HG03159 (cell line): ENCODE data around the gene SSR4.

Experiments used
- ATAC-seq: cut with Tn5 transposase; IDR thresholded peaks from one replicate; pipeline ENCODE4 v1.9.1; 2021; ENCODE audit warnings: mild to moderate bottlenecking, moderate library complexity; ENCODE audit not compliant: unreplicated experiment

Gene SSR4

DNA sequence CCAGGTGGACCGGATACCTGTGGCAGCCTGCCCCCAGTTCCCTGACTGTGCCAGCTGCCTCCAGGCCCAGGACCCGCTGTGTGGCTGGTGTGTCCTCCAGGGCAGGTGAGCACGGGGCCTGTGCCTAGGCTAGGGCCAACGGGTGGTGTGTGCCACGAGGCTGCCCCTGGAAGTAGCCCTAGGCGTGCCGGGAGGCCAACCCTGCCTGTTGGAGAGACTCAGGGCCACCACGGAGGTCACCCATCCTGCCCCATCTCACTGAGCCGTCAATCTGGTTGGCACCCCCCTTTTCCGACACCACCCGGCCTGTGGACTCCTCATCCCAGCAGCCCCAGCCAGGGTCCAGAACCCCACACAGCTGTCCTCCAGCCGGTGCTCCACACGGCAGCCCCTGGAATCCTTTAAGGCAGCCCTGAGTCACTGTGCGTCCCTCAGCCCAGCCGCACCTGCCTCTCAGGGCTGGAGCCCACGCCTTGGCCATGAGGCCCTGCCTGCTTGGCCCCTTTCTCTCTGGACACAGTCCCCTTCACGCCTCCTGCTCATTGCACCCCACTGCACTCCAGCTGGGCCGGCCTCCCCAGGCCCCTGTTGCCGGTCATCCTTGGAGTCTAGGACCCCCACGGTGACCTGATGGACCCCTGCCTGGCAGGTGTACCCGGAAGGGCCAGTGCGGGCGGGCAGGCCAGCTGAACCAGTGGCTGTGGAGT, 25.2 kb upstream of the SSR4 start:
- ATAC-seq: no peak

DNA sequence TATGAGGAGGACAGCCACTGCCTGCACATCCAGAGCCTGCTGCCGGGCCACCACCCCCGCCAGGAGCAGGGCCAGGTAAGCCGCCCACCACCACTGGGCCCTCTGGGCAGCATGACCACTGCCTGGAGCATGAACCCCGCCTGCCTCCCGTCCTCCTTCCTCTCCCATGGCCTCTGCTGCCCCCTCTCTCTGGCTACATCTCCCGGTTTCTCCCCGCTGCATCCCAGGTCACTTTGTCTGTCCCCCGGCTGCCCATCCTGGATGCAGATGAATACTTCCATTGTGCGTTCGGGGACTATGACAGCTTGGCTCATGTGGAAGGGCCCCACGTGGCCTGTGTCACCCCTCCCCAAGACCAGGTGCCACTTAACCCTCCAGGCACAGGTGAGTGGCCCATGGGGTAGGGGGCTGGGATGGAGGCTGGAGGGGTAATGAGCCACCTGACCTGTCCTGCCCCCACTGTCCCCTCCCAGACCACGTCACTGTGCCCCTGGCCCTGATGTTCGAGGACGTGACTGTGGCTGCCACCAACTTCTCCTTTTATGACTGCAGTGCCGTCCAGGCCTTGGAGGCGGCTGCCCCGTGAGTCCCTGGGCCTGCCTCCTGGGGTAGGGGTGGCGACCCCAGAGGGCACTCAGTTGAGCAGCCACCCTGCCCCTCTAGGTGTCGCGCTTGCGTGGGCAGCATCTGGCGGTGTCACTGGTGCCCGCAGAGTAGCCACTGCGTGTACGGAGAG, 24.4 kb upstream of the SSR4 start:
- ATAC-seq: no peak

DNA sequence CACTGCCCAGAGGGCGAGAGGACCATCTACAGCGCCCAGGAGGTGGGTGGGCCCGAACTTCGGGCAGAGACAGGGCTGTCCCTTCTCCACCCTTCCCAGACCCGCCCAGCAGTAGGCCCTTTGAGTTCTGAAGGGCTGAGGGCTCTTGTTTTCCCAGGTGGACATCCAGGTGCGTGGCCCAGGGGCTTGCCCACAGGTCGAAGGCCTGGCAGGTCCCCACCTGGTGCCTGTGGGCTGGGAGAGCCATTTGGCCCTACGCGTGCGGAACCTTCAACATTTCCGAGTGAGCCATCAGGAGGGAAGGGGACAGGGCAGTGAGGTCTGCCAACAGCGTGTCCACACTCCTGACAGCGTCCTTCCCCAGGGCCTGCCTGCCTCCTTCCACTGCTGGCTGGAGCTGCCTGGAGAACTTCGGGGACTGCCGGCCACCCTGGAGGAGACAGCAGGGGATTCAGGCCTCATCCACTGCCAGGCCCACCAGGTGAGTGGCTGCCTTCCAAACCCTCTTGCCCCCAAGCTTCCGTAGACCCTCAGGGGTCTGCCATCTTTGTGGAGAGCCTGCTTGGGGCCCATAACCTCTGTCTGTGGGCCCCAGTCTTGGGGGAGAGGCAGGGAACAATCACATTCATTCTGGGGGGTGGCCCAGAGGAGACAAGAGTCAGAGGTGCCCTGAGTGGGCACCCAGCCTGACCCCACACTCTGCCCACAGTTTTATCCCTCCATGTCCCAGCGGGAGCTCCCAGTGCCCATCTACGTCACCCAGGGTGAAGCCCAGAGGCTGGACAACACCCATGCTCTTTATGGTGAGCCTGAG, 23.7 kb upstream of the SSR4 start:
- ATAC-seq: no peak

DNA sequence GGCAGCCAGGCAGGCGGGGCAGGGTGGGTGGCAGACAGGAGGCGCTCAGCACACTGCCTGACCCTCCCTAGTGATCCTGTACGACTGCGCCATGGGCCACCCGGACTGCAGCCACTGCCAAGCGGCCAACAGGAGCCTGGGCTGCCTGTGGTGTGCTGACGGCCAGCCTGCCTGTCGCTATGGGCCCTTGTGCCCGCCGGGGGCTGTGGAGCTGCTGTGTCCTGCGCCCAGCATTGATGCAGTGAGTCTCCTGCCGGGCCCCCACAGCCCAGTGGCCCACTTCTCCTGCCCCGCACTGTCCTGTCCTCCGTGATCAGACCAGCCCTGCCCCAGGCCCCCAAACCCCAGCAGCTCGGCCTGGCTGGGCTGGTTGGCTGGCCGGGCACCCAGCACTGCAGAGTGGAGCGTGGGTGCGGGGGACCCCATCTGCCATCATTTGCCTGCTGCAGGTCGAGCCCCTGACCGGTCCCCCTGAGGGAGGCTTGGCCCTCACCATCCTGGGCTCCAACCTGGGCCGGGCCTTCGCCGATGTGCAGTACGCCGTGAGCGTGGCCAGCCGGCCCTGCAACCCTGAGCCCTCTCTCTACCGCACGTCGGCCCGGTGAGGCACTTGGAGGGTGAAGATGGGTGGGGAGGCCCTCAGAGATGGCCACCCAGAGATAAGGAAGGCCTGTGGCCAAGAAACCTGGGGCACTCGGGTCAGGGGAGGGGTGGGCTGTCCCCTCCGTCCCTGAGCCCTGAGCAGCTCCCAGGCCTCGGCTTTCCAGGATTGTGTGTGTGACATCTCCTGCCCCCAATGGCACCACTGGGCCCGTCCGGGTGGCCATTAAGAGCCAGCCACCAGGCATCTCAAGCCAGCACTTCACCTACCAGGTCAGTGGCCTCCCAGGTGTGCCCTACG, 22.8 kb upstream of the SSR4 start:
- ATAC-seq: no peak

DNA sequence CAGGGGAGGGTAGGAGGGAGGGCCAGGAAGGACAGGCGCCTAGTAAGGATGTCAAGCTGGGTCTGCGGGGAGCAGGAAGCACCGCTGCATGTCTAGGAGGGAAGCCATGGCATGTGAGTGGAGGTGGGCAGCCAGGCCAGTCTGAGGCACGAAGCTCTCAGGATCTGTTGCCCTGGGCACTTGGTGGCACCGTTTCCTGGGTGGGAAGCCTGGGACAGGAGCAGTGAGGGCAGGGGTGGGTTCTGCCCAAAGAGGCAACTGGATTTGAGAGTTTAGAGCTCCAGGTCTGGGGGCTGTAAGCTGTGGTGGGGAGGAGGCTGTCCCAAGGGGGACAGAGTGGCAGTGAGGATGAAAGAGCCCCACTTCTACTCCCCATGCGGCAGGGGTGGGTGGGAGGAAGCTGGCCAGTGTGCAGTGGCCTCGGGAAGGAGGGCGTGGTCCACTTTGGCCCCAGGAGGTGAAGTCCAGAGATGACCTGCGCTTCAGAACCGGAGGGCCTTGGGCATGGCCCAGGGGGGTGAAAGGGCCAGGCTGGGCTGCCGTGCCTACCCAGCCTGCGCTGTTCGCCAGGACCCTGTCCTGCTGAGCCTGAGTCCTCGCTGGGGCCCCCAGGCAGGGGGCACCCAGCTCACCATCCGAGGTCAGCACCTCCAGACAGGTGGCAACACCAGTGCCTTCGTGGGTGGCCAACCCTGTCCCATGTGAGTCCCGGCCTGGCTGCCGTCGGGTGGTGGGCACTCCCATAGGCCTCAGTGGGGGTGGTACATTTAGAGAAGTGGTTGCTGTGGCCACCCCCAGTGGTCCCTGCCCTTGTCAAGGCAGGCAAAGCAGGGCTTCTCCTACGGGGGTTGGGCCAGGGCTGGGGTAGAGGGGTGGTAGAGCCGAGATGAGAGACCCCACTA, 21.9 kb upstream of the SSR4 start:
- ATAC-seq: no peak

DNA sequence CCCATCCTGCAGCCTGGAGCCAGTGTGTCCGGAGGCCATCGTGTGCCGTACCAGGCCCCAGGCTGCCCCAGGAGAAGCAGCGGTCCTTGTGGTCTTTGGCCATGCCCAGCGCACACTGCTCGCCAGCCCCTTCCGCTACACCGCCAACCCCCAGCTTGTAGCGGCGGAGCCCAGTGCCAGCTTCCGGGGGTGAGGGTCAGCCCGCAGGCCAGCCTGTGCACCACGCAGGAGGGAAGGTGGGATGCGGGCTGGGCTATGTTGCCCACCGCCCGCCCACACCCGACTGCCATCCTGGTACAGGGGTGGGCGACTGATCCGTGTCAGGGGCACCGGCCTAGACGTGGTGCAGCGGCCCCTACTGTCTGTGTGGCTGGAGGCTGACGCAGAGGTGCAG, 21.3 kb upstream of the SSR4 start:
- ATAC-seq: no peak

DNA sequence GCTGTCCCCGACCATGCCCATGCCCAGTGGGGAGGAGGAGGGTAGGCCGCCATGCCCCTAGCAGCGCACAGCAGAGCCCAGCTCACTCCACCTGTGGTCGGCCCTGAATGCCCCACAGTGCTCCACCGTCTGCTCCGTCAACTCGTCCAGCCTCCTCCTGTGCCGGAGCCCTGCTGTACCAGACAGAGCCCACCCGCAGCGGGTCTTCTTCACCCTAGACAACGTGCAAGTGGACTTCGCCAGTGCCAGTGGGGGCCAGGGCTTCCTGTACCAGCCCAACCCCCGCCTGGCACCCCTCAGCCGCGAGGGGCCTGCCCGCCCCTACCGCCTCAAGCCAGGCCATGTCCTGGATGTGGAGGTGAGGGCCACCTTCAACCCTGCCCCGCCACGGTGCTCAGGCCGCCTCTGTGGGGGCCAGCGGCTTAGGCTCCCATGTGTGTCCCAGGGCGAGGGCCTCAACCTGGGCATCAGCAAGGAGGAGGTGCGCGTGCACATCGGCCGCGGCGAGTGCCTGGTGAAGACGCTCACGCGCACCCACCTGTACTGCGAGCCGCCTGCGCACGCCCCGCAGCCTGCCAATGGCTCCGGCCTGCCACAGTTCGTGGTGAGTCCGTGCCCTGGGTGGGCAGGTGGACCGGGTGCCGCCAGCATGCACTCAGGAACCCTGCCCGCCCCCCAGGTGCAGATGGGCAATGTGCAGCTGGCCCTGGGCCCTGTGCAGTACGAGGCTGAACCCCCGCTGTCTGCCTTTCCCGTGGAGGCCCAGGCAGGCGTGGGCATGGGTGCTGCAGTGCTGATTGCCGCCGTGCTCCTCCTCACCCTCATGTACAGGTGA, 20.5 kb upstream of the SSR4 start:
- no peak for ATAC-seq

DNA sequence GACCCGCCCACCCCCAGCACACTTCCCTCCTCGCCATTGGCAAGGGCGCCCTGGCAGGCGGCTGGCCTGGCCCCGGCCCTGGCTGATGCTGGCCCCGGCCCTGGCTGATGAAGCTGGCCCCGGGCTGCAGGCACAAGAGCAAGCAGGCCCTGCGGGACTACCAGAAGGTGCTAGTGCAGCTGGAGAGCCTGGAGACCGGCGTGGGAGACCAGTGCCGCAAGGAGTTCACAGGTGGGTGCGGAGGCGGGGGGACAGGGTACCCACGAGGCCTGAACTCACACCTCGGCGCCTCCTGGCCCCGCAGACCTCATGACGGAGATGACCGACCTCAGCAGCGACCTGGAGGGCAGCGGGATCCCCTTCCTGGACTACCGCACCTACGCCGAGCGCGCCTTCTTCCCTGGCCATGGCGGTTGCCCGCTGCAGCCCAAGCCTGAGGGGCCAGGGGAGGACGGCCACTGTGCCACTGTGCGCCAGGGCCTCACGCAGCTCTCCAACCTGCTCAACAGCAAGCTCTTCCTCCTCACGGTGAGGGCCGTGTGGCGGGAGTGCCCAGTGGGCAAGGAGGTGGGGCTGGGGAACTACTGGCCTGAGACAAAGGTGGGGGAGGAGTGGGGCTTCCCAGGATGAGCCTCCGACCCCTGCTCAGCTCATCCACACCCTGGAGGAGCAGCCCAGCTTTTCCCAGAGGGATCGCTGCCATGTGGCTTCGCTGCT, 19.7 kb upstream of the SSR4 start:
- ATAC-seq: no peak

DNA sequence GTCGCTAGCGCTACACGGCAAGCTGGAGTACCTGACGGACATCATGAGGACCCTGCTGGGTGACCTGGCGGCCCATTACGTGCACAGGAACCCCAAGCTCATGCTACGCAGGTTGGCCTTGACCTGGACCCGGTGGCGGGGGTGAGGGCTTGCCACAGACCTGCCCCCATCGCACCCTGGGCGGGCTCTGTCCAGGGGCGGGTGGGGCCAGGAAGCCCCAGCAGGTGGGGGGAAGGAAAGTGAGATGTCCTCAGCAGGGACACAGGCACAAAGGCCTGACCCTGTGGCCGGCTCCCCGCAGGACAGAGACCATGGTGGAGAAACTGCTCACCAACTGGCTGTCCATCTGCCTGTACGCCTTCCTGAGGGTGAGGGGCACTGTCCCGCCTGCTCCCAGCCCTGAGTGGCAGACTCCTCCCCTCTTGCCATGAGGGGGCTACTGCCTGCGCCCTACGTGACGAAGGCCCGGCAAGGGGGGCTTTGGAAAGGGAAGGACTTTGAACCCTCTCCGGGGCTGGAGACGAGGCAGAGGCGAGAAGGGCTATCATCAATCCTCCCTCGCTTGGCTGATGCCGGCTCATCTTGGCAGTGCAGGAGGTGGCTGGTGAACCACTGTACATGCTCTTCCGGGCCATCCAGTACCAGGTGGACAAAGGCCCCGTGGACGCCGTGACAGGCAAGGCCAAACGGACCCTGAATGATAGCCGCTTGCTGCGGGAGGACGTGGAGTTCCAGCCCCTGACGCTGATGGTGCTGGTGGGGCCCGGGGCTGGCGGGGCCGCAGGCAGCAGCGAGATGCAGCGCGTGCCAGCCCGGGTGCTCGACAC, 19.0 kb upstream of the SSR4 start:
- no peak for ATAC-seq

DNA sequence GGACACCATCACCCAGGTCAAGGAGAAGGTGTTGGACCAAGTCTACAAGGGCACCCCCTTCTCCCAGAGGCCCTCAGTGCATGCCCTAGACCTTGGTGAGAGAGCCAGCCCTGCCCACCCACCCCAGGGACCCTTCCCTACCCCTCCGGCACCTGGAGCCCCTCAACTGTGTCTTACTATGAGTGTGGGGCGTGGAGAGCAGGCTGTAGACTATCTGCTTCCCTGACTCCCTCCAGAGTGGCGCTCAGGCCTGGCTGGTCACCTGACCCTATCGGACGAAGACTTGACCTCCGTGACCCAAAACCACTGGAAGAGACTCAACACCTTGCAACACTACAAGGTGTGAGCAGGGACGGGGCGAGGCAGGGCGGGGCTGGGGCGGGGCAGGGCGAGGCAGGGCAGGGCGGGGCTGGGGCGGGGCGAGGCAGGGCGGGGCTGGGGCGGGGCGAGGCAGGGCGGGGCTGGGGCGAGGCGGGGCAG, 18.3 kb upstream of the SSR4 start:
- no peak for ATAC-seq

DNA sequence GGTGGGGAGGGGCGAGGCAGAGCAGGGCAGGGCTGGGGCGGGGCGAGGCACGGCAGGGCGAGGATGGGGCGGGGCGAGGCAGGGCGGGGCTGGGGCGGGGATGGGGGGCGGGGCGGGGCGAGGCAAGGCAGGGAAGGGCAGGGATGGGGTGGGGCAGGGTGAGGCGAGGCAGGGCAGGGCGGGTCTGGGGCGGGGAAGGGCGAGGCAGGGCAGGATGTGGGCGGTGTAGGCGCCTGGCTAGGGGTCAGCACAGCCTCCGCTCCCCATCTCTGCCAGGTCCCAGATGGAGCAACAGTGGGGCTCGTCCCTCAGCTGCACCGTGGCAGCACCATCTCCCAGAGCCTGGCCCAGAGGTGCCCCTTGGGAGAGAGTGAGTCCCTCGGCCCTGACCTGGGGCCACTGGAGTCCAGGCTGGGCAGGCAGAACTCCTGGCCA, 17.8 kb upstream of the SSR4 start:
- ATAC-seq: no peak

DNA sequence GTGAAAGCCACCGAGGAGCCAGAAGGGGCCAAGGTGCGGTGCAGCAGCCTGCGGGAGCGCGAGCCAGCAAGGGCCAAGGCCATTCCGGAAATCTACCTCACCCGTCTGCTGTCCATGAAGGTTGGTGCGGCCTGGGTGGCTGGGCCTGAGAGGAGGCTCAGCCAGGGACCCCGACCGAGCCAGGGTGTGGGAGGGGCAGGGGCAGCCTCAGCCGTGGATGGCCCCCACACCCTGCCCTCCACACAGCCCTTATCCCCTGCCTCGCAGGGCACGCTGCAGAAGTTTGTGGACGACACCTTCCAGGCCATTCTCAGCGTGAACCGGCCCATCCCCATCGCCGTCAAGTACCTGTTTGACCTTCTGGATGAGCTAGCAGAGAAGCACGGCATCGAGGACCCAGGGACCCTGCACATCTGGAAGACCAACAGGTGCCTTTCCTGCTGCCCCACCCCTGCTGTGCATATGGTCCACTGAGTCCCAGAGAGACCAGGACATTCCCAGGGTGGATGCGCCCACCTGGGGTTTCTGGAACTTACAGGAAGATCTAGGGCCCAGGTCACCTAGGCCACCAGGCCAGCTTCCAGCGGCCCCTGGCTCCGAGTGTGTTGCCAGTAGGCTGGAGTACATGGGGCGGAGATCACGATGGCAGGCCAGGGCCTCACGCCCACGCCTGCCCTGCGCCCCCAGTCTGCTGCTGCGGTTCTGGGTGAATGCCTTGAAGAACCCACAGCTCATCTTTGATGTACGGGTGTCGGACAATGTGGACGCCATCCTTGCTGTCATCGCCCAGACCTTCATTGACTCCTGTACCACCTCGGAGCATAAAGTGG, 17.0 kb upstream of the SSR4 start:
- no peak for ATAC-seq

DNA sequence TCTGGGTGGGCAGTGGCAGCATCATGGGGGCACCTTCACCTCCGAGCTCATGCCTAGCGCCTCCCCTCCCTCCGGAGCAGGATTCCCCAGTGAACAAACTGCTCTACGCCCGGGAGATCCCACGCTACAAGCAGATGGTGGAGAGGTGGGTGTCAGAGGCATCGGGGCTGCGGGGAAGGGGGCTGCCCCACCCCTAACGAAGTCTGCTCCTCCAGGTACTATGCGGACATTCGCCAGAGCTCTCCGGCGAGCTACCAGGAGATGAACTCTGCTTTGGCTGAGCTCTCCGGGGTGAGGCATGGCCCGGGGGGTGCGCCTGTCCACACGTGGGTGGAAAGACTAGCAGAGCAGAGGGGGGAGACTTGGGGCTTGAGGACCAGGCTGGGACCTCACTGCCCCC, 16.3 kb upstream of the SSR4 start:
- no peak for ATAC-seq

DNA sequence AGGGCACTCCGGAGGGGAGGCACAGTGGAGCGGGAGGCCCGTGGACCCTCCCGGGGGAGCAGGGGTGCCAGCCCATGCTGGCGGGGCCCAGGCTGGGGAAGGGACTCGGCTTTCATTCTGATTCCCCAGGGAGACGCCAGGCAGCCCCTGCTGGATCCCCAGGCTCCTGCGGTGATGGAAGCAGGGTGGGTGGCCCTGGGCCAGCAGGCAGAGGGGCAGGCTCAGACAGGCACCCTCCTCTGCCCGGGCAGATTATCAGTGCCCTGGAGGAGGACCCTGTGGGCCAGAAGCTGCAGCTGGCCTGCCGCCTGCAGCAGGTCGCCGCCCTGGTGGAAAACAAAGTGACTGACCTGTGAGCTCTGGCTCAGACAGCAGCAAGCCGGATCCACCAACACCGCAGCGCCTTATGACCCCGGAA, 15.8 kb upstream of the SSR4 start:
- no peak for ATAC-seq

DNA sequence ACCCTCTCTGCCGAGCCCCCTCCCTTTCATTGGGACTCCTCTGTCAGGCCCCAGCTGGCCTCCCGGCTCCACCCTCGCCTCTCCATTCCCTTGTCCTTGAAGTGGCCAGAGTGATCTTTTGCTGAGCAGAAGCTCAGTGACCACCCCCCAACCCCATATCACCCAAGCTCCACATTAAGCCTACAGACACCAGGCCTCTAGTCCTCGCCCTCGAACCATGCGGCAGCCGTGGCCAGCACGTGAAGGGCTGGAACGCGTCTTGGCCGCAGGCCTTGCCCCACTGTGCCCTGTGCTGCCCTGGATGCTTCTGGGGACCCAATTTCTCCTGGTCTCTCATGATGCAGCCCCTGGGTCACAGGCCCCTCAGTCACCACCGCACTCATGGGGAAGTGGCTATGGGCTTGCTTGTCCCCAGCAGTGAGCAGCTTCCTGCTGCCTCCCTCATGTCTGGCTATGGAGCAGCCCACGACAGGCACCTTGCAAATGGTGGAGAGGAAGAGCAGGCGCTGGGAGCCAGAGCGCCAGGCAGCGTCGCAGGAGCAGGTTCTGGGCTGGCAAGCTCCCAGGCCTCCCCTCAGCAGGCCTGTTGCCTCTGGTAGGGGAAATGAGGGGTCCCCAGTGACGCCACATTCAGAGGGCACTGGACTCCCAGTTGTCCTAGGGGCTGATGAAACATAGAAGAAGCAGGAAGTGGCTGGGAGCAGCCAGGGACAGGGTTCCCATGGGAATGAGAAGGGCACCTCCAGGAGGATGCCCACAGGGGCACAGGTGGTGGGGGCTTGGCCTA, 14.4 kb upstream of the SSR4 start:
- ATAC-seq: no peak
